Testis (tissue), 2 donors: ENCODE measurements around the gene CCDC117.
"Not testable (repeated sequence)": the region's sequence is repeated elsewhere in the genome, so short reads cannot be mapped to it uniquely, and the experiment has no call there.

Source experiments
- POLR2A ChIP-seq: fragments of 450-650 bp; IDR thresholded peaks from one replicate; pipeline ENCODE4 v1.6.1; 2017; ENCODE audit warnings: antibody characterized with exemption, mild to moderate bottlenecking, moderate library complexity
- TF ChIP-seq, protein P1 (sequence below), 3 experiments: fragments of 450-650 bp in 2 of 3; fragments of 200-600 bp in 1 of 3; sonication (generic) in 1 of 3; IDR thresholded peaks; one replicate each; pipeline ENCODE4 v1.5.1; 2016 to 2019; ENCODE audit warnings: antibody characterized with exemption in 3 of 3, mild to moderate bottlenecking in 2 of 3, moderate library complexity in 1 of 3

DNA sequence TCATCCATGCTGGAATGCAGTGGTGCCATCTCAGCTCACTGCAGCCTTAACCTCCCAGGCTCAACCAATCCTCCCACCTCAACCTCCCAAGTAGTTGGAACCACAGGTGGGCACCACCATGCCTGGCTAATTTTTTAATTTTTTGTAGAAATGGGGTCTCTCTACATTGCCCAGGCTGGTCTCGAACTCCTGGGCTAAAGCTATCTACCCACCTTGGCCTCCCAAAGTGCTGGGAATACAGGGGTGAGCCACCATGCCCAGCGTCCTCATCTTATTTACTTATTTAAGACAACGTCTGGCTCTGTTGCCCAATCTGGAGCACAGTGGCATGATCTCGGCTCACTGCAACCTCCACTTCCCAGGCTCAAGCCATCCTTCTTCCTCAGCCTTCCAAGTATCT, 10.5 kb upstream of the CCDC117 start:
- TF ChIP-seq, protein P1, sequence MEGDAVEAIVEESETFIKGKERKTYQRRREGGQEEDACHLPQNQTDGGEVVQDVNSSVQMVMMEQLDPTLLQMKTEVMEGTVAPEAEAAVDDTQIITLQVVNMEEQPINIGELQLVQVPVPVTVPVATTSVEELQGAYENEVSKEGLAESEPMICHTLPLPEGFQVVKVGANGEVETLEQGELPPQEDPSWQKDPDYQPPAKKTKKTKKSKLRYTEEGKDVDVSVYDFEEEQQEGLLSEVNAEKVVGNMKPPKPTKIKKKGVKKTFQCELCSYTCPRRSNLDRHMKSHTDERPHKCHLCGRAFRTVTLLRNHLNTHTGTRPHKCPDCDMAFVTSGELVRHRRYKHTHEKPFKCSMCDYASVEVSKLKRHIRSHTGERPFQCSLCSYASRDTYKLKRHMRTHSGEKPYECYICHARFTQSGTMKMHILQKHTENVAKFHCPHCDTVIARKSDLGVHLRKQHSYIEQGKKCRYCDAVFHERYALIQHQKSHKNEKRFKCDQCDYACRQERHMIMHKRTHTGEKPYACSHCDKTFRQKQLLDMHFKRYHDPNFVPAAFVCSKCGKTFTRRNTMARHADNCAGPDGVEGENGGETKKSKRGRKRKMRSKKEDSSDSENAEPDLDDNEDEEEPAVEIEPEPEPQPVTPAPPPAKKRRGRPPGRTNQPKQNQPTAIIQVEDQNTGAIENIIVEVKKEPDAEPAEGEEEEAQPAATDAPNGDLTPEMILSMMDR (IDR thresholded peaks at IDR 0.05), result not testable (repeated sequence)
- not testable (repeated sequence) for TF ChIP-seq POLR2A
